Measurements from ENCODE around the gene ATIC. TPM values are rescaled to one million over a fixed set of nuclear protein-coding genes. Genes with fewer than 3 reads are reported as not detected.

ATIC gene
- total RNA-seq, 4 donors from 2014 or later = 35.1 to 88.6 (median 60.7) TPM

- peaks cover 0 to 28% (median 10%) of the 10 kb centered on the region in 4 donors for H3K36me3 ChIP-seq
- H3K27me3 ChIP-seq = no peaks in the 10 kb centered on the region
- H3K9me3 ChIP-seq = no peaks in the 10 kb centered on the region
- no peak overlapping the region for H3K27ac ChIP-seq
- no peak for TF ChIP-seq POLR2A (IDR thresholded peaks at IDR 0.05)
- TF ChIP-seq POLR2AphosphoS5 (IDR thresholded peaks at IDR 0.05) = no peak
- no peak for TF ChIP-seq EP300 (IDR thresholded peaks at IDR 0.05; ENCODE audit: low read depth)
- no peak for TF ChIP-seq CTCF (IDR thresholded peaks at IDR 0.05)
- 83 to 90% methylated on average over 2 of the region's 2 CpGs for WGBS, 2 donors (ENCODE audit: low coverage in 1 of 2)
- no peak for DNase-seq
- no peak overlapping the region for H3K4me3 ChIP-seq
- intact Hi-C loops (cut with DNase I; ENCODE audit: low total_unique reads) (no loop called here), in situ Hi-C loops (cut with MboI; ENCODE audit: low pct_ligation_motif_present in 1 of 4, low pct_unique_long_range_greater_than_20kb in 1 of 4, low sequenced_read_pairs in 3 of 4) (loop anchor here in 1 of 4 donors (25.0 kb wide), 1 partner anchor 621 kb away; no protein-coding TSS in a partner anchor)
- H3K4me1 ChIP-seq = peaks cover 7 to 19% (median 10%) of the 10 kb centered on the region in 4 donors
Observed at GRCh38 chr2:215316336-215316735, 4.5 kb downstream of the ATIC start.

GRCh38 chr2:215319500-215319899, 7.6 kb downstream of the ATIC start:
- H3K27ac ChIP-seq = no peak overlapping the region
- DNase-seq = no peak
- intact Hi-C loops (cut with DNase I; ENCODE audit: low total_unique reads) = no loop called here
- WGBS, 2 donors (ENCODE audit: low coverage in 1 of 2) = 95 to 96% methylated on average over 5 of the region's 5 CpGs
- peaks cover 0 to 4% (median 0%) of the 10 kb centered on the region in 4 donors for H3K4me1 ChIP-seq
- TF ChIP-seq POLR2A (IDR thresholded peaks at IDR 0.05) (no peak), POLR2AphosphoS5 (IDR thresholded peaks at IDR 0.05) (no peak), CTCF (IDR thresholded peaks at IDR 0.05) (no peak), EP300 (IDR thresholded peaks at IDR 0.05; ENCODE audit: low read depth) (no peak)
- H3K27me3 ChIP-seq = no peaks in the 10 kb centered on the region
- in situ Hi-C loops (cut with MboI; ENCODE audit: low pct_ligation_motif_present in 1 of 4, low pct_unique_long_range_greater_than_20kb in 1 of 4, low sequenced_read_pairs in 3 of 4) = loop anchor here in 1 of 4 donors (25.0 kb wide), 1 partner anchor 618 kb away; no protein-coding TSS in a partner anchor
- no peaks in the 10 kb centered on the region for H3K9me3 ChIP-seq
- no peak overlapping the region for H3K4me3 ChIP-seq
- H3K36me3 ChIP-seq = peaks cover 0 to 44% (median 10%) of the 10 kb centered on the region in 4 donors

GRCh38 chr2:215320102-215320501, 8.2 kb downstream of the ATIC start:
- Histone ChIP-seq H3K27ac (no peak overlapping the region), H3K27me3 (no peaks in the 10 kb centered on the region), H3K4me1 (peaks cover 0 to 7% (median 3%) of the 10 kb centered on the region in 4 donors), H3K4me3 (no peak overlapping the region), H3K9me3 (no peaks in the 10 kb centered on the region), H3K36me3 (peaks cover 0 to 44% (median 10%) of the 10 kb centered on the region in 4 donors)
- DNase-seq = no peak
- TF ChIP-seq CTCF (IDR thresholded peaks at IDR 0.05) (no peak), EP300 (IDR thresholded peaks at IDR 0.05; ENCODE audit: low read depth) (no peak), POLR2AphosphoS5 (IDR thresholded peaks at IDR 0.05) (no peak), POLR2A (IDR thresholded peaks at IDR 0.05) (no peak)
- intact Hi-C loops (cut with DNase I; ENCODE audit: low total_unique reads) = no loop called here
- WGBS, 2 donors (ENCODE audit: low coverage in 1 of 2) = 85 to 89% methylated on average over 3 of the region's 3 CpGs
- in situ Hi-C loops (cut with MboI; ENCODE audit: low pct_ligation_motif_present in 1 of 4, low pct_unique_long_range_greater_than_20kb in 1 of 4, low sequenced_read_pairs in 3 of 4) = loop anchor here in 1 of 4 donors (25.0 kb wide), 1 partner anchor 617 kb away; no protein-coding TSS in a partner anchor

DNA sequence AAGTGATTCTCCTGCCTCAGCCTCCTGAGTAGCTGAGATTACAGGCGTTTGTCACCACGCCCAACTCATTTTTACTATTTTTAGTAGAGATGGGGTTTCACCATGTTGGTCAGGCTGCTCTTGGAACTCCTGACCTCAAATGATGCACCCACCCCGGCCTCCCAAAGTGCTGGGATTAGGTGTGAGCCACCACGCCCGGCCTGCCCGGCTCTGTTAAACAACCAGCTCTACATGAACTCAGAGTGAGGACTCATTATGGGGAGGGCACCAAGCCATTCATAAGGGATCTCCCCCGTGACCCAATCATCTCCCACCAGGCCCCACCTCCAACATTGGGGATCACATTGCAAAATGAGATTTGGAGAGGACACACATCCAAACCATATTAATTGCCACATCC, 8.8 kb downstream of the ATIC start:
- 83 to 92% methylated on average over 2 to 7 of the region's 7 CpGs for WGBS, 2 donors (ENCODE audit: low coverage in 1 of 2)
- no peak for DNase-seq
- Histone ChIP-seq H3K9me3 (no peaks in the 10 kb centered on the region), H3K4me1 (peaks cover 0 to 9% (median 3%) of the 10 kb centered on the region in 4 donors), H3K4me3 (no peak overlapping the region), H3K27ac (no peak overlapping the region), H3K36me3 (peaks cover 0 to 46% (median 11%) of the 10 kb centered on the region in 4 donors), H3K27me3 (no peaks in the 10 kb centered on the region)
- no peak for TF ChIP-seq CTCF (IDR thresholded peaks at IDR 0.05)
- TF ChIP-seq POLR2AphosphoS5 (IDR thresholded peaks at IDR 0.05) = no peak
- no peak for TF ChIP-seq EP300 (IDR thresholded peaks at IDR 0.05; ENCODE audit: low read depth)
- no peak for TF ChIP-seq POLR2A (IDR thresholded peaks at IDR 0.05)
- in situ Hi-C loops (cut with MboI; ENCODE audit: low pct_ligation_motif_present in 1 of 4, low pct_unique_long_range_greater_than_20kb in 1 of 4, low sequenced_read_pairs in 3 of 4) = loop anchor here in 1 of 4 donors (25.0 kb wide), 1 partner anchor 617 kb away; no protein-coding TSS in a partner anchor
- intact Hi-C loops (cut with DNase I; ENCODE audit: low total_unique reads) = no loop called here
